Breast epithelium (tissue), 4 donors: ENCODE measurements around the gene MEPCE. TPM values are rescaled to one million over a fixed set of nuclear protein-coding genes. Genes with fewer than 3 reads are reported as not detected.

Experiments used
- DNase-seq, 2 donors: peaks; one replicate each; pipeline ENCODE4 v3.0.0-alpha.2; 2019; ENCODE audit warnings: low spot score in 2 of 2
- H3K27ac ChIP-seq, 2 donors: fragments of 200-600 bp; sonication (generic) in 1 of 2; one replicate each; pipeline ENCODE4 v1.5.1; 2016 to 2019; ENCODE audit warnings: mild to moderate bottlenecking in 1 of 2
- H3K27me3 ChIP-seq, 2 donors: fragments of 200-600 bp; sonication (generic) in 1 of 2; one replicate each; pipeline versions ENCODE4 v1.5.1 to v1.6.0; 2017 to 2019; ENCODE audit warnings: control low read depth in 1 of 2, mild to moderate bottlenecking in 1 of 2
- H3K36me3 ChIP-seq: fragments of 200-600 bp; one replicate; pipeline ENCODE4 v1.5.1; 2019
- H3K4me1 ChIP-seq, 2 donors: fragments of 200-600 bp; sonication (generic); one replicate each; pipeline ENCODE4 v1.5.1; 2016 to 2019; ENCODE audit warnings: control low read depth in 1 of 2
- H3K4me3 ChIP-seq, 3 donors: fragments of 200-600 bp; sonication (generic); 1 replicate in 2 of 3; 2 replicates in 1 of 3; pipeline ENCODE4 v1.5.1; 2016 to 2019; ENCODE audit warnings: mild to moderate bottlenecking in 3 of 3, moderate library complexity in 2 of 3
- H3K9me3 ChIP-seq, 2 donors: fragments of 200-600 bp; sonication (generic) in 1 of 2; one replicate each; pipeline ENCODE4 v1.5.1; 2016 to 2019; ENCODE audit warnings: control low read depth in 1 of 2
- POLR2A ChIP-seq: fragments of 450-650 bp; IDR thresholded peaks from one replicate; pipeline ENCODE4 v1.6.1; 2016; ENCODE audit warnings: antibody characterized with exemption, mild to moderate bottlenecking, moderate library complexity
- POLR2AphosphoS5 ChIP-seq, 3 donors: sonication (generic); formaldehyde crosslinking; IDR thresholded peaks; one replicate each; pipeline ENCODE4 v1.6.1; 2017; ENCODE audit warnings: antibody characterized with exemption in 3 of 3
- intact Hi-C: fragments of 100-400 bp; cut with DNase I; formaldehyde crosslinking; loops from one replicate; pipeline ENCODE4 v1.15.1; 2023; ENCODE audit warnings: low total_unique reads
- total RNA-seq, 3 donors: library from RNA; depleted of rRNA; stranded (reverse); fragments of >200 nt; gene quantifications; one replicate each; pipeline ENCODE4 v1.1.0, GENCODE V29; 2016
- TF ChIP-seq, protein P1 (sequence below), 3 donors: fragments of 450-650 bp; IDR thresholded peaks; one replicate each; pipeline ENCODE4 v1.5.1; 2016 to 2017; ENCODE audit warnings: antibody characterized with exemption in 3 of 3, mild to moderate bottlenecking in 3 of 3, moderate library complexity in 3 of 3

Gene MEPCE
- total RNA-seq, 3 donors from 2014 or later: 26.5 to 41.4 (median 40.6) TPM

DNA sequence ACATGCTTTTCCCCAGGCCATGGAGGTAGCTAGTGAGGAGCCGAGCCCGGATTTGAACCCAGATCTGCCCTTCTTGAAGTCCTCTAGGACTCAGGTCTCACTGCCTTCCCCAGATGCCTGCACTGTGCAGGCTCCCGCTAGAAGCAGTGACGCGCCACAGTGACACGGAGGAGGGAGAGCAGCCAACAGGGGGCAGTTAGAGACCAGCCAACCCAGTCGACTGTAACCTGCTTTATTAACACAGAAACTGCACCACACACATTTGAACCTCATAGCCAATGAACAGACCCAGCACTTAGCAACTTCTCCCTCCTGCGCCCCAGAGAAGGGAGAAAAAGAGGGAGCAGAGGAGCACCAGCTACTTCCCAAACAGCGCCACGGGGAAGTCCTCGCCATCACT is 29.0 kb upstream of the MEPCE start:
- no peak overlapping the region for H3K4me3 ChIP-seq
- no peaks in the 10 kb centered on the region for H3K9me3 ChIP-seq
- TF ChIP-seq, protein P1, sequence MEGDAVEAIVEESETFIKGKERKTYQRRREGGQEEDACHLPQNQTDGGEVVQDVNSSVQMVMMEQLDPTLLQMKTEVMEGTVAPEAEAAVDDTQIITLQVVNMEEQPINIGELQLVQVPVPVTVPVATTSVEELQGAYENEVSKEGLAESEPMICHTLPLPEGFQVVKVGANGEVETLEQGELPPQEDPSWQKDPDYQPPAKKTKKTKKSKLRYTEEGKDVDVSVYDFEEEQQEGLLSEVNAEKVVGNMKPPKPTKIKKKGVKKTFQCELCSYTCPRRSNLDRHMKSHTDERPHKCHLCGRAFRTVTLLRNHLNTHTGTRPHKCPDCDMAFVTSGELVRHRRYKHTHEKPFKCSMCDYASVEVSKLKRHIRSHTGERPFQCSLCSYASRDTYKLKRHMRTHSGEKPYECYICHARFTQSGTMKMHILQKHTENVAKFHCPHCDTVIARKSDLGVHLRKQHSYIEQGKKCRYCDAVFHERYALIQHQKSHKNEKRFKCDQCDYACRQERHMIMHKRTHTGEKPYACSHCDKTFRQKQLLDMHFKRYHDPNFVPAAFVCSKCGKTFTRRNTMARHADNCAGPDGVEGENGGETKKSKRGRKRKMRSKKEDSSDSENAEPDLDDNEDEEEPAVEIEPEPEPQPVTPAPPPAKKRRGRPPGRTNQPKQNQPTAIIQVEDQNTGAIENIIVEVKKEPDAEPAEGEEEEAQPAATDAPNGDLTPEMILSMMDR (IDR thresholded peaks at IDR 0.05): no peak
- H3K27ac ChIP-seq: no peak overlapping the region
- intact Hi-C loops: no loop called here
- H3K4me1 ChIP-seq: no peaks in the 10 kb centered on the region
- H3K27me3 ChIP-seq: no peaks in the 10 kb centered on the region
- H3K36me3 ChIP-seq: no peaks in the 10 kb centered on the region
- DNase-seq: no peak

DNA sequence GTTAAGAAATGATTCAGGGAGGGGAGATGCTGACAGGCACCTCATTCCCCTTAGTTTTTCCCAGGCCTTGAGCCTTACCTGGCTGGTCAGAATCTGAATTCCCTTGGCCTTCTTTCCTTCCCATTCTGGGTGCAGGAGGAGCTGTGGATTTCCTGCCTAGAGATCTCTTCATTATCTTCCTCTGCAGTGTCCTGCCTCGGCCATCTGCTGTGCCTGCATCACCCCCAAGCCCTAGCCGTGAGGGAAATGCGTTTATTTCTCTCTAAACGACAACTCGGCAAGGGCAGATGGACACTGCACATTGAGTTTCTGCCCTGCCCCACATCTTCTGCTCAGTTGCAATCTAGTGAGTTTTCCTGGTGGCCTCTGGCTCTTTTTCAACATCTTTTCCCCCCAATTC is 27.8 kb upstream of the MEPCE start:
- intact Hi-C loops: no loop called here

DNA sequence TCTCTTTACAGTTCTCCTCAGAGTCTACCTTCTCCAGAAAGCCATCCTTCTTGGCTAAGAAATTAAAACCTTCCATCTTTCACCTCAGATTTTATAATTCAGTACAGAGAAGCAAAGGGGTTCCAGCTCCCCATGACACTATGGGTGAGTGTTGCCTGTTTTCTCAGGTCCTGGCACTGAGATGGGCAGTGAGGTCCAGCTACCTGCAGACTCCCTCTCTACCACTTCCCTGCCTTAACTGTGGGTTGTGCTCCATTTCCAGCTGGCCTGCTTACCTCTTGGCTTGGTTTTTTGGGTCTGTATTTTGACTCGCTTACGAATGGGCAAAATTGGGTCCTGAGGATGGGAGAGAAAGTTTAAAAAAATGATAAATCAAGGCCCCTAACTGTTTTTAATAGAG is 27.4 kb upstream of the MEPCE start:
- Histone ChIP-seq H3K4me1 (no peaks in the 10 kb centered on the region), H3K27me3 (no peaks in the 10 kb centered on the region), H3K36me3 (no peaks in the 10 kb centered on the region), H3K27ac (no peak overlapping the region), H3K4me3 (no peak overlapping the region), H3K9me3 (no peaks in the 10 kb centered on the region)
- intact Hi-C loops: no loop called here
- TF ChIP-seq POLR2AphosphoS5 (IDR thresholded peaks at IDR 0.05) (no peak), POLR2A (no peak)
- TF ChIP-seq, protein P1 (IDR thresholded peaks at IDR 0.05): no peak
- no peak for DNase-seq

More for the DNA sequence above, 27.8 kb upstream of the MEPCE start:
- Histone ChIP-seq H3K36me3 (no peaks in the 10 kb centered on the region), H3K4me3 (no peak overlapping the region), H3K27ac (no peak overlapping the region), H3K27me3 (no peaks in the 10 kb centered on the region), H3K9me3 (no peaks in the 10 kb centered on the region), H3K4me1 (no peaks in the 10 kb centered on the region)
- no peak for DNase-seq
- TF ChIP-seq, protein P1 (IDR thresholded peaks at IDR 0.05): no peak

DNA sequence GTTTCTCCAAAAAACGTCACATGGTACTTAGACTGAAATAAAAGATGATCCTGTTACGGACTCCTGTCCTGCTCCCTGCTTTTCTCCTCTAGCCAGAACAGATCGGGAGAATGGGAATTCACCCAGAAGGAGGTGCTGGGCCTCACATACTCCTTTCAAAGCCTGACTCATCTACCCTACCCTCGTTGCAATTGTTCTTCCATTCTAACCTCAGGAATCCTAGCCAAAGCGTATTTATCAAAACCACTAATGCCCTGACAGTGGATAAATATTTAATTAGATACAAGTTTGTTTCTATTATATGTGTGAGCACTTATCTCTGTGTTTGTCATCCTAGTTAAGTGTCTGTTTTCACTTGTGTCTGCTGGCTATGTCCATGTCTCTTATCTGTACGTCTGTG is 22.9 kb upstream of the MEPCE start:
- no peak for DNase-seq
- no peaks in the 10 kb centered on the region for H3K27me3 ChIP-seq
- no peaks in the 10 kb centered on the region for H3K9me3 ChIP-seq
- H3K27ac ChIP-seq: no peak overlapping the region
- no peak overlapping the region for H3K4me3 ChIP-seq
- no peaks in the 10 kb centered on the region for H3K4me1 ChIP-seq
- intact Hi-C loops: no loop called here
- TF ChIP-seq POLR2A (no peak), POLR2AphosphoS5 (IDR thresholded peaks at IDR 0.05) (no peak)
- TF ChIP-seq, protein P1 (IDR thresholded peaks at IDR 0.05): no peak
- H3K36me3 ChIP-seq: no peaks in the 10 kb centered on the region

DNA sequence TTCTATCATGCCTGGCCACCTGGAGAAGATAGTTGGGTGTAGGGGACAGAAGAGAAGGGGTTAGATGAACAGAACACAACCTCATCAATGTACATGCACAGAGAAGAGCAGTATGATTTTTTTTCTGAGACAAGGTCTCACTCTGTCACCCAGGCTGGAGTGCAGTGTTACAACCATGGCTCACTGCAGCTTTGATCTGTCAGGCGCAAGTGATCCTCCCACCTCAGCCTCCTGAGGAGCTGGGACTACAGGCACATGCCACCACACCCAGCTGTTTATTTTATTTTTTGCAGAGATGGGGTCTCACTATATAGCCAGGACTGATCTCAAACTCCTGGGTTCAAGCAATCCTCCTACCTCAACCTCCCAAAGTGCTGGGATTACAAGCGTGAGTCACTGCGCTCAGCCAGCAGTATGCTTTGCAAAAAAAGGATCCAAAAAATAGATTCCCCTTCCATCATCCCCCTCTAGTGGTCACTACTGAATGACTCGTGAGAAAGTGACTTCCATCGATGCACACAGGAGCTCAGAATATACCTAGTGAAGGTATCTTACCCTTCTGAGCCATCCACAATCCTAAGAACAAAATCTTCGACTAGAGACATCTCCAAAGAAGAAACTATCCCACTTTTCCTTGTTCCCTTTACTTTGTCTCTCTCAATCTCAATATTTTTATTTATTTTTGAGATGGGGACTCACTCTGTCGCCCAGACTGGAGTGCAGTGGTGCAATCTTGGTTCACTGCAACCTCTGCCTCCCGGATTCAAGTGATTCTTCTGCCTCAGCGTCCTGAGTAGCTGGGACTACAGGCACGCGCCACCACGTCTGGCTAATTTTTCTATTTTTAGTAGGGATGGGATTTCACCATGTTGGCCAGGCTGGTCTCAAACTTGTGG is 22.1 kb upstream of the MEPCE start:
- no peaks in the 10 kb centered on the region for H3K36me3 ChIP-seq
- no peaks in the 10 kb centered on the region for H3K4me1 ChIP-seq
- H3K9me3 ChIP-seq: no peaks in the 10 kb centered on the region
- TF ChIP-seq, protein P1 (IDR thresholded peaks at IDR 0.05): peak in 2 of 3 donors; percentile 48 to 58
- TF ChIP-seq POLR2A: no peak
- H3K27me3 ChIP-seq: no peaks in the 10 kb centered on the region
- intact Hi-C loops: no loop called here
- no peak overlapping the region for H3K4me3 ChIP-seq
- no peak for DNase-seq
- no peak overlapping the region for H3K27ac ChIP-seq
